Daoy (cell line): ENCODE results near the gene PALM3. TPM values are rescaled to one million over a fixed set of nuclear protein-coding genes. Genes with fewer than 3 reads are reported as not detected.

Experiments used
- DNase-seq: peaks from one replicate; pipeline ENCODE4 v3.0.0-alpha.2; 2015; ENCODE audit warnings: low read depth
- total RNA-seq: library from RNA; depleted of rRNA; stranded (reverse); fragments of >200 nt; shearing (Covaris generic); gene quantifications from 2 replicates; pipeline ENCODE4 v1.2.3, GENCODE V29; 2014; rRNA removed

Gene PALM3, protein sequence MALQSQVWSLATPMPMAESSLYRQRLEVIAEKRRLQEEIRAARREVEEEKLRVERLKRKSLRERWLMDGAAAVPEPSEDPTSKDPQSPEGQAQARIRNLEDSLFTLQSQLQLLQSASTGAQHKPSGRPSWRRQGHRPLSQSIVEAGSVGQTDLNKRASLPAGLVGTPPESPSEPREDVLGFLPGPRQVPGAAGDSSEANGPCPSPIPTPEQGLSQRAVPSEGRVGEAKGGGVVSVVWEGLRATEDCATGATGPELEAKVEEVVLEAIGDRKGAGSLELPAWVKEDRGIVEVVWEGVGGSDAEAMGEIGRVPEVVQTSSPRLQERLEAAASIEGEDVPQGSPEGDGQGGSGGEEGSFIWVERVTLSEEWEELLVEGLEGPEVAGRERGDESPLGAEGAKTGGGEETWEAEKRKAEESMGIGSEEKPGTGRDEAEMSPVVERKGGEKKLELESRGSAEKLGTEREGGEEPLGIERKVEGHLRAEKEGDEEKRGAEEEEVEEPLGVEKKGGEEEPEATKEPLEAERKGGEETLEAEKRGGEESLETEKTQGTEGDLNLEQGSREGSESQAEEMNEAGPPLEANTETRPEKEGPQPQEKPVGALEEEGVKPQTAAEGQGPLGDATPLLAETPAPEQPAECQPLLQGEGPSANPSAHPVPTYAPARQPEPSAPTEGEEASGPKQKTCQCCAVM
- total RNA-seq: 0.46 TPM in 1 of 2 replicates, not detected in the other

DNA sequence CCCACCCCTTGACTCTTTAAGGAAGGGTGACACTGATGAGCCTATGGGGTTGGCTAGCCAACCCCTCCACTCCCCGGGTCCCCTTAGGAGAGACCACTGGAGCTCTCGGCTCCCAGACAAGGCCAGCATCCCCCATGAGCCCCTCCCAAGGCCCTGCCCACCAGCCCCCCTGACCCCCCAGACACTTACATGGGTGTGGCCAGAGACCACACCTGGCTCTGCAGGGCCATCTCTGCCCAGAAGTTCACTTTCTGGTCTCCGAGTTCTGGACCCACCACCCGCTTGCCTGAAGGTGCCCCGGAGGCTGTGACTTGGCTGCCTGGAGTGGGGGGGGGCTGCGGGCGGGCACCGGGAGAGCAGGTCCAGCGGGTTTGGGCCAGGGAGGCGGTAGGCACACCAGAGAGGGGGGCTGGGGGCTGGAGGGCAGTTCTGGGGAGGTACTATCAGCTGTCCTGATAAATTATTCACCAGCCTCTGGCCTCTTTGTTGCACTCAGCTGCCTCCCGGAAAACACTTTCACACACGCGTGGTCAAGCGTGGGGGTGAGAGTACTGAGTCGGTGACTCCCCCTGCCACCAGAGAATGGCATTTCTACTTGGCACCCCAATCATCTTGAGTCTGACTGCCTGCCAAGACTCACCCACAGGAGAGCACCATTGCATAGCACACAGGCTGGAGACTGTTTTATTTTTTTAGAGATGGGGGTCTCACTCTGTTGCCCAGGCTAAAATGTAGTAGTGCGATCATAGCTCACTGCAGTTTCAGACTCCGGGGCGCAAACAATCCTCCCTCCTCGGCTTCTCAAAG lies at the start of gene PALM3:
Gene PALM3 (minus strand): TSS at position 326 of the 807 bp plus-strand sequence. CDS start 96 bp downstream, at position 230.
- DNase-seq: no peak

DNA sequence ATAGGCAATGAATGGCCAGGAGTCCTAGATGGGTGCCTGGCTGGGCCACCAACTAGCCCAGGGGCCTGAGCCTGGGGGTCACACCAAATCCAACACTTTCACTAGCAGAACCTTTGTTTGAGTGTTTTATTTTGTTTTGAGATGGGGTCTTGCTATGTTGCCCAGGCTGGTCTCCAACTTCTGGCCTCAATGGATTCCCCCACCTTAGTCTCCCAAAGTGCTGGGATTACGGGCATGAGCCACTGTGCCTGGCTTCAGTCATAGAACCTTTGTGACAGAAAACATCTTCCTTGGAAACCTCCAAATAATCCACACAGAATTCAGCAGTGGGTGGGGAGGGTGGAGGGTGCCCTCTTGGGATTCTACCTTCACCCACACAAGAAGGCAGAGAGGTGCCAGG lies 49.6 kb upstream of the PALM3 start:
- no peak for DNase-seq

DNA sequence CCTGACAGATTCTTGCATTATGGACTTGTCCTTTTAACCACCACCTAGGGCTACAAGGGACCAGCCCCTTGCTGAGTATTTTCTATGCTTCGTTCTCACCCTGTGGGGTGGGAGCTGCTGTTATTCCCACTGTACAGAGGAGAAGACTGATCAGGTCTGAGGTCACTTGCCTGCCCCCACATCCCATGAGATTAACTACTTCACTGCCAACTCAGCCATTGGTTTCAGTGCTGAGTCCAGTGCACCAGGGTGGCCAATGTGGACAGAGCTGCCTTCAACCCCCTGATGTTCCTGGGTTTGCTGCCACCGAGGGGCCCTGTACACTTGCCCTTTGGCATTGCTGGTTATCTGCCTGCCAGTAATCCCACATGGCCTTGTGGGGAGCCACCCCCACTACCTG lies 48.8 kb upstream of the PALM3 start:
- DNase-seq: no peak

DNA sequence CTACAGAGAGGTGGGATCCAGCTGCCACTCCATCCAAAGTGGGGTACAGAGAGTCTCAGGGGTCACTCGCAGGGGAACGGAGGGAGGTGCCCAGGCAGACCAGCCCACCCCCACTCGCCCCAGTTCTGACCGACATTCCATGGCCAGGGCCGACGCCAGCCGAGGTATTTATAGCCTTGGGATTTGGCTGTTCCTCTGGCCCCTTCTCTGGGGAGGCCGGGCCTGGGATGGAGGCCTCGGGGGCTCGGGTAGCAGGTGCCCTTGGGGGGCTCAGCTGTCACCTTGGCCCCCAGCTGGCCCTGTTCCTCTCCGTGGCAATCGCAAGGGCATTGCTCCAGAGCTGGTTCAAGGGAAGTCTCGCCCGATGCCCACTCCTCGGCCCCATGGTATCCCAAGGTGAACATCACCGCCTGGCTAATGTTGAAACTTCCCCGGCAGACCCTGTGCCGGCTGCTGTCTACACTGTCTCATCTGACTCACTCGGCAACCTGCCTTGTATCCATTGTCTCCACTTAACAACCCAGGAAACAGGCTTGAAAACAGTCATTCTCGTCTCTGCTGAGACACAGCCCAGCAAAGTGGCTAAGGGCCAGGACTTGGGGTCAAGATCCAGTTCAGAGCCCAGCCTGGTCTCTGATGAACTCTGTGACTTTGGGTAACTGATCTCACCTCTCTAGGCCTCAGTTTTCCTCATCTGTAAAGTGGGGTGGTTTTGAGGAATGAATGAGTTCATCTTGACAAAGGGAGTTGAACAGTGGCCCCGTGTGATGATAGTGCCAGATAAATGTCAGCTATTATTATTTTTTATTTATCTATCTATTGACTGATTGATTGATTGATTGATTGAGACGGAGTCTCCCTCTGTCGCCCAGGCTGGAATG lies 45.9 kb upstream of the PALM3 start:
- DNase-seq: peak; percentile 41

DNA sequence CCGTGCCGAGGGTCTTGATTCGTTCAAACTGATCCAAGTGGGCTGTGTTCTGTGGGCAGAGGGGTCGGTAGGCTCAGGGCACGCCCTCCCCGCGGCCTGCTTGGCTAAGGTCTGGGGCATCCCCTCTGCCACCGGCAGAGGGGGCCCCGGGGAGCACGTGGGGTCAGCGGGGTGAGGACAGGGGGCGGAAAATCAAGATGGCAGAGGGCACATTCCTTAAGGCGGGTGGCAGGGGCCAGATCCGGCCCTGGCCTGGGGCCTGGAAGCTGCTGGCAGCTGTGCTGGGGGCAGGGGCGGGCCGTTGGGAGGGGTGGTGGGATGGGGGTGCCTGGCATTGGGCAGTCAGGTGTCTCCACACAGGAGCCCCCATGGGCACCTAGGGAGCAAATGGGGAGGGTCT lies 45.0 kb upstream of the PALM3 start:
- DNase-seq: no peak

DNA sequence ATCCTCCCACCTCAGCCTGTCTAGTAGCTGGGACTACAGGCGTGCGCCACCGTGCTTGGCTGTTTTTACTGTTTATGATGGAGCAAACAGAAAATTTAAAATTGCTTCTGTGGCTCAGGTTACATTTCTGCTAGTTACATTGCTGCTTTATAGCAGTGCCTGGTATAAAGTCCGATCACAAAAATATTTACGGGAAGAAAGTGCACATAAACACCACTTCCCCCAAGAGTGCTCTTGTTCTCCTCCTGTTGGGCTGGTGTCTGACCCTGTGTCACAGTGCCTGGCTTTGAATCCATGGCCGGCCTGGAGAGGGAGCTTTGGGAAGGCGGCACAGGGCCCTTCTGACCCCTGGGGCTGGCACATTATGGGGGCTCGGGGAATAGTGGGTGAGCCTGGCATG lies 43.8 kb upstream of the PALM3 start:
- DNase-seq: no peak

DNA sequence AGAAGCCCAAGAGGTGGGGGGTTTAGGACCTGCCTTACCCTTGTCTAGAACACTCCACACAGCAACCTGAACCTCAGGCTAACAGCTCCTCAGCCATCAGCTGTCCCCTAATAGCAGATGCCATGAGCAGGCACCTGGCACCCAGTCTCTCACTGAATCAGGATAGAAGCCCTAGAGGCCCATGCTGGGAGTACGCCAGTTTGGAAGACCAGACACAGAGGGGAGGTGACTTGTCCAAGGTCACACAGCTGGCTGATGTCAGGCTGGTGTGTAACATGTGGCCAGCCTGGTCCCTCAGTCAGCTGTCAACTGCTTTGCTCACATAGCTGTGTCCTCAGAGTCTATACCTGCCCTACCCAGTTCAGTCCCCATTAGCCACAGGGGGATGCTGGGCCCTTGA lies 41.4 kb upstream of the PALM3 start:
- no peak for DNase-seq

DNA sequence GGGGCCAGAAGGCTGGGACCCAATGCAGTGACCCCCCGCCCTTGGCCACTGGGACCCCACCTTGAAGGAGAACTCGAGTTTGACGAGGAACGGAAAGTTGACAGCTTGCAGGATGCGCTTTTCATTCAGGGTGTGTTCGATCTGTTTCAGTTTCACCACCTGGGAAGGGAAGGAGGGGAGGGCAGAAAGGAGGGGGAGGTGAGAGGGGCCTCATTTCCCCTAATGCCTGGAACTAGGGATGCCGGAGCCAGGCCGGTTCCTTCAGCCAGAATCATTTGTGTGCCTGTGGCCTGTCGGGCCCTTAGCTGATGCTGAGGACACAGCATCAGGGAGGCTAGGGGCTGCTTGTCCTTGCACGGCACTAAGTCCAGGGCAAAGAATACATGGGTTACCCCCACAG lies 40.9 kb upstream of the PALM3 start:
- DNase-seq: no peak

DNA sequence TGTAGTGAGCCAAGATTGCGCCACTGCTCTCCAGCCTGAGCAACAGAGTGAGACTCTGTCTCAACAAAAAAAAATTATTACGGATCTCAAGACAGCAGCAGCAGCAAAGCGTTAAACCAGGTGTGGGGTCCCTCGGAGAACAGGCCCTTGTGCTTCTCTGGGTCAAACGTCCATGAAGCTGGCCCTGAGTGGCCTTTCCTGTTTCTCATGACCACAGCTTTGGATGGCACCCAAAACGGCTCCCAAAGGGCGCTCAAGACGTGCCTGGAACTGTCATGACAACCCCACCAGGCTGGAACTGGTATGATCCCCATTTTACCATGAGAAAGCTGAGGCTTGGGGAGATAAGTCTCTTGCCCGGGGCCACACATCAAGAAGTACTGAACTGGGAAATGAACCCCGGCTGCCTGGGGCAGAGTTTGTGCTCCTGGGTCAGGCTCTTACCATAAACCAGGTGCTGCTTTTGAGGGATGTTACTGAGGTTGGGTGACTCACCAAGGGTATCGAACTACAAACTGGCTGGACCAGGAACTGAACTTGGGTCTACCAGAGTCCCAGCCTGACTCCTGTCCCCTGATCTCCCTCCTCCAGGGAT lies 40.3 kb upstream of the PALM3 start:
- DNase-seq: no peak

DNA sequence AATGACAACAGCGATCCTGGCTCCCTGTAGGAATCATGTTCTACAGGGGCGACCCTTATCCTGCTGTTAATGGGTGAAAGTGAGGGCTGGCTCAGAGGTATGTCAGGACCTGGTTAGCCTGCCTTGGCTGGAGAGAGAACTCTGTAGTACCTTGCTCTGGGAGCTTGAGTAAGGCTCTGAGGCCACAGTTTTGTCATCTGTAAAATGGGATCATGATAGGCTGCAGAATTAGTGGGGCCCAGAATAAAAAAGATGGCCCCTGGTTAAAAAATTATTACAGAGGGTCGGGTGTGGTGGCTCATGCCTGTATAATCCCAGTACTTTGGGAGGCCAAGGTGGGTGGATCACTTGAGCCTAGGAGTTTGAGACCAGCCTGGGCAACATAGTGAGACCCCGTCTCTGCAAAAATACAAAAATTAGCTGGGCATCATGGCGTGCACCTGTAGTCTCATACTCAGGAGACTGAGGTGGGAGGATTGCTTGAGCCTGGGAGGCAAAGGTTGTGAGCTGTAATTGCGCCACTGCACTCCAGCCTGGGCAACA lies 39.2 kb upstream of the PALM3 start:
- no peak for DNase-seq

DNA sequence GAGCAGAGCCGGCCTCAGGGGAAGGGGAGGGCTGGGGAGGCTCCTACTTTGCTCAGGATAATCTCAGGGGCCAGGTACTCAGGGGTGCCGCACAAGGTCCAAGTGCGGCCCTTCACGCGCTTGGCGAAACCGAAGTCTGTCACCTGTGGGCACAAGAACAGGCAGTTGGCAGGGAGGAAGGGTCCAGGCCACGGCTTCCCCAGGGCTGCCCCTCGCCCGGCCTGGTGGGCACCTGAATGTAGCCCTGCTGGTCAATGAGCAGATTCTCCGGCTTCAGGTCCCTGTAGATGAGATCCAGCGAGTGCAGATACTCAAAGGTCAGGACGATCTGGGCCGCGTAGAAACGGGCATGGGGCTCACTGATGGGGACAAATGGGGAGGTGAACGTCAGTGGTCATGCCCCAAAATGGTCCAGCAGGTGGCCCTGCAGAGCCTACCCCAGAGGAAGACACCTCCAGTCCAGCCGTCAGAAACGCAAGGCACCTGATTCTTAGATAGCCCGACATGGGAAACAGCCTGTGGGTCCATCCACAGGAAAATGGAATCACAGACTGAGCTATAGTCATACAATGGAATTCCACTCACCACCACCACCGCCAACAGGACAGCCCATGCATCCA lies 35.8 kb upstream of the PALM3 start:
- DNase-seq: no peak

DNA sequence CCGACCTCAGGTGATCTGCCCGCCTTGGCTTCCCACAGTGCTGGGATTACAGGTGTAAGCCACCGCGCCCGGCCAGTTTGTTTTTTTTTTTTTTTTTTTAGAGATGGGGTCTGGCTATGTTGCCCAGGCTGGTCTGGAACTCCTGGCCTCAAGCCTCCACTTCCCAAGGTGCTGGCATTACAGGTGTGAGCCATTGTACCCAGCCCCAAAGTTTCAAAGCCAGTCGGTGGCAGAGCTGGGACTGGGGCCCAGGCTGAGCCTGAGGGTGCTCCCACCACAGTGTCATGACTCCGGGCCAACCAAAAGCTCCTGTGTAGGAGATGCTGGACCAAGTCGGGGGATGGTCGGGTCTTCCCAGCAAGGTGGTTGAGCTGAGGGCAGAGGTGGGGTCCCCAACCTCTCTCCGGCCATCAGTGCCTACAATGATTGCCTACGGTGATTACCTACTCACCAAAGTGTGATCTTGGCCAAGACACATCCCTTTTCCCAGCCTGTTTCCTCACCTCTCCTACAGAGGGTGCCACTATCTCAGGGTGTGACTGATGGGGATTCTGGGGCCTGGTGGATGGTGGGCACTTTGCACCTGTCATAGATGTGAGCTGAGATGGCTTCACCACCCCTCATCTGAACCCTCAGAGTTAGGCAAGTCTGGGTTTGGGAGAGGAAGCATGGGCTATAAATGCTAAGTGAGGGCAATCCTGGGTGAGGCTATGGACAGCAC lies 34.6 kb upstream of the PALM3 start:
- no peak for DNase-seq

DNA sequence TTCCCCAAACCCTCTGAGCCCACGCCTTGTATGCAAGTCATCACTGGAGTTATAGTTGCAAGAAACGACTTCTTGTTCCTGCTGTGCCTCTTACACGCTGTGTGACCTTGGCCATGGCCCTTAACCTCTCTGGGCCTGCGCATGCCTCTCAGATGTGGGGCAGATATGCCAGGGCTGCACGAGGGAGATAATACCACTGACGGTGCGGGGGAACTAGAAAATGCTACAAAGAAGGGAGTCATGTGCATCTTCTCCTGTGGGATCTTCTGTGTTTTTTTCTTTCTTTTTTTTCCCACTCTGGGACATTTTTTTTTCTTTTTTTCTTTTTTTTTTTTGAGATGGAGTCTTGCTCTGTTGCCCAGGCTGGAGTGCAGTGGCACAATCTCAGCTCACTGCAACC lies 33.0 kb upstream of the PALM3 start:
- no peak for DNase-seq

DNA sequence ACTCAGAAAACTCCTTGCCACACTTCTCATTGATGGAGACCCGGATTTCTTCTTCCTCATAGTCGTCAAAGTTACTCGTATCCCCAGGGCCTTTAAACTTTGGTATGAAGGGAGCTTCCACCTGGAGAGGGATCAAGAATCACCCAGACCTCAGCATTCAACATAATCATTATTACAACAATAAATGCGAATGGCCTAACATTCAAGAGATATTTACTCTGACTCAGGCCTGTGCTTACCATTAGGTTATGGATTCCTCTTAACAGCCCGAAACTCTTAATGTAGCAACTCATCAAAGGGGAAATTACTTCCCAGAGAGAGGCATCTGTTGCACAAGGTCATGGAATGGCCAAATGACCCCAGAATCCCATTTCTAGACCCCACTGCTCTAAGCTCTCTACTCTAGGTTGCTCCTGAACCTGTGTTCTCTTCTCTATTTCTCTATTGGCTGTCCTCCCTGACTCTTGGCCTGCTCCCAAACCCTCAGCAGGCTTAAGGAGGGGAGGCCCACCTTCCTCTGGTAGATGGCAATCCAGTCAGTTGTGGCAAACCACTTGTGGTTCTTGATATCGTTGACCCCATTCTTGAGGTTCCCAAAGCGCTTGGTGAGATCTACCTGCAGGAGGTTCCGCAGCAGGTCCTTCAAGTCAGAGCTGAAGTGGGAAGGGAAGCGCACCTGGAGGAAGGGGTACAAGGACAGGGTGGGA lies 31.4 kb upstream of the PALM3 start:
- DNase-seq: no peak

DNA sequence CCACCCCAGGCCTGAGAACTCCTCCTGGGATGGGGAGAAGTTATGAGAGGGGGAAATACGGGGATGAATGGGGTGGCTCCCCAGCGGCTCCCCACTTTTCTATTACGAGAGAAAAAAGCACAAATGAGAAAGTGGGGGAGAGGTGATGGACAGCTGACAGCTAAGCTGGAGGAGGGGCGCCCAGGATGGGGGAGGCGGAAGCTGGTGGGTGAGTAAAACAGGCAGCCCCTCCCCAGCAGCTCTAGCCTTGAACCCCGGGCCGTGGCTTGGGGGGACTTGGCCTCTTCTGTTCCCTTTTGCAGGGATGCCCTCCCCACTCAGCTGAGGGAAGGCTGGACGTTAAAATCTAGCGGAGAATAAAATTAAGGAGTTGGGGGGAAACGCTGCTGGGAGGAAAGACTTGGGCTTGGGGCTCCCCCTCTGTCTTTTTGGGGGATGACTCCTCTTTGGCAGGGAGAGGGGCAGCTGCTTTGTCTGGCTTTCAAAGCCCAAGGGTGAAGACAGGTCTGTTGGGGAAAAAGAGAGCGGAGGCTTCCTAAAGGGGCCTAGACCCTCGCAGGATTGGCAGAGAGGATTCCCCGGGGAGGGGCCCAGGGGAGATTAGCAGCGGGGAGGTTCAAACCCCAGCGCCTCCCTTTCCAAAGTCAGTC lies 30.1 kb upstream of the PALM3 start:
- no peak for DNase-seq

DNA sequence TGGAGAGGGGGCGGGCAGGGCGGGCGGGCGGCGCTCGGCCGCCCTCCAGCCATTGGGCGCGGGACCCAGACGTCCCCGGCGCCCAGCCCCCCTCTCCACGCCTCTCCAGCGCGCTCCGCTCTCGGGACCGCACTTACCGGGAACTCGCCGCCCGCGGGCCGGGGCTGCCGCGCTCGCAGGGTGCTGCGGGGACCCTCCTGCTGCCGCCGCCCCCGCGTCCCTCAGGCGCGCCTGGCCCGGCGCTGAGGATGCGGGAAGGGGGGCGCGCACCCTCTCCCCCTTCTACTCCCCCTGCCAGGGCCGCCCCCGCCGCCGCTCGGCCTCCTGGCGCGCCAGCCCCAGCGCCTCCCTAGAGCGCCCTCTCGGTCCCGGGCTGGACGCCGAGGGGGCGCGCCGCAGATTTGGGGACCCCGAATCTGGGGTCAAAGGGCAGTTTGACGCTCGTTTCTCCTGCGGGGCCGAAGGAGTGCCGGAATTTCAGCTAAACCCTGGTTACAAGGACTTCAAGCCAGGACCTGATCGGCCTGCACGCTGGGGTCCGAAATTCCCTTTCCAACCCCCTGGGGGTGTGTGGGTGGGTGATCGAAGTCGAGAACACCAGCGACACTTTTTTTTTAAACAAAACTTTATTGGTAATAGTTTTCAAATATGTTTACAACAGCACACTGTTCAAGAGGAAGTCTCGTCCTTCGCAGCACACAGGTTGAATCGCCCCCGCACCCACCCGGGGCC lies 29.4 kb upstream of the PALM3 start:
- peak; percentile 75 for DNase-seq

DNA sequence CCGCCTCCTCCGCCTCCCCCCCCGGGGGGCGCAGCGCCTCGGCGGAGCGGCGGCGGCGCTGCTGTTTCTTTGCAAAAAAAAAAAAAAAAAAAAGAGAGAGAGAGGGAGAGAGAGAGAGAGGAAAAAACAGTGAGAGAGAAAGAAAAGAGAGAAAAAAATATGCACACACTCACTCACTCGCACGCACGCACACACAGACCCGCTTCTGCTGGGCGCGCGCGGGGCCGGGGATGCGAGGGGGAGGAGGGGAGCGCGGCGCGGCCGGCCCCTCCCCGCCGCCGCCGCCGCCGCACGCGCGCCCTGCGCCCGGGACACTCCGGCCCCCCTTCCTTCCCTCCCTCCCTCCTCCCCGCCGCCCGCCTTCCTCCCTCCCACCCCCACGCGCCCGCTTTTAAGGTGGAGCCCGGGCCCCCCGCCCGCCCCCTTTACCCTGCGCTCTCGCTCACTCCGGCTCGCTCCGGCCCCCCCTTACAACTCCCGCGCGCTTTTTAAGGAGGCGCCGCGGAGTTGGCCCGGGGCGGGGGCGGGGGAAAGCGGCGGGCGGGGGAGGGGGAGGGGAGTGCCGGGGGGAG lies 28.7 kb upstream of the PALM3 start, which contains the start of gene SAMD1:
Gene SAMD1 (minus strand): TSS at position 243 of the 572 bp plus-strand sequence.
- peak; percentile 91 for DNase-seq
